Right ventricle myocardium inferior (tissue), 1 donor: ENCODE results near the gene CCDC32. TPM values are rescaled to one million over a fixed set of nuclear protein-coding genes. Genes with fewer than 3 reads are reported as not detected.
A peak's percentile ranks its signal among the peaks of the same experiment; 100 is the strongest.
"Not testable (repeated sequence)": the region's sequence is repeated elsewhere in the genome, so short reads cannot be mapped to it uniquely, and the experiment has no call there.

Source experiments
- ATAC-seq: fragments of 200-7000 bp; cut with Tn5 transposase; one replicate; pipeline ENCODE4 v1.9.1; 2020; ENCODE audit warnings: mild to moderate bottlenecking, moderate library complexity
- DNase-seq: peaks from one replicate; pipeline ENCODE4 v3.0.0; 2021; ENCODE audit errors: missing footprints
- intact Hi-C: fragments of 100-400 bp; cut with DNase I; formaldehyde crosslinking; loops from one replicate; pipeline ENCODE4 v1.11.0; 2022
- long read RNA-seq: library from polyadenylated mRNA; unstranded; transcript quantifications from one replicate; pipeline ENCODE4 v2.0.0, GENCODE V29; 2021
- total RNA-seq: library from RNA; stranded (reverse); fragmentation: NEBNext Ultra II Directional; extraction: Animal tissue kit (Norgen Biotek cat#: 25700); gene quantifications from one replicate; pipeline ENCODE4 v1.2.1, GENCODE V29; 2021
- donor health status: DM: no; HTN: yes; CAD: no; lungs with severe emphysema.

CCDC32 gene, protein sequence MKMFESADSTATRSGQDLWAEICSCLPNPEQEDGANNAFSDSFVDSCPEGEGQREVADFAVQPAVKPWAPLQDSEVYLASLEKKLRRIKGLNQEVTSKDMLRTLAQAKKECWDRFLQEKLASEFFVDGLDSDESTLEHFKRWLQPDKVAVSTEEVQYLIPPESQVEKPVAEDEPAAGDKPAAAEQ
- total RNA-seq = 15.6 TPM
- long read RNA-seq, transcript CCDC32-202 (4 exons, 1,519 nt) = major isoform, 6 of 7 reads
- long read RNA-seq, partial matches to known transcripts = 1 of 7 reads
- long read RNA-seq, other reads (novel, unspliced or antisense) = 0 of 7 reads

DNA sequence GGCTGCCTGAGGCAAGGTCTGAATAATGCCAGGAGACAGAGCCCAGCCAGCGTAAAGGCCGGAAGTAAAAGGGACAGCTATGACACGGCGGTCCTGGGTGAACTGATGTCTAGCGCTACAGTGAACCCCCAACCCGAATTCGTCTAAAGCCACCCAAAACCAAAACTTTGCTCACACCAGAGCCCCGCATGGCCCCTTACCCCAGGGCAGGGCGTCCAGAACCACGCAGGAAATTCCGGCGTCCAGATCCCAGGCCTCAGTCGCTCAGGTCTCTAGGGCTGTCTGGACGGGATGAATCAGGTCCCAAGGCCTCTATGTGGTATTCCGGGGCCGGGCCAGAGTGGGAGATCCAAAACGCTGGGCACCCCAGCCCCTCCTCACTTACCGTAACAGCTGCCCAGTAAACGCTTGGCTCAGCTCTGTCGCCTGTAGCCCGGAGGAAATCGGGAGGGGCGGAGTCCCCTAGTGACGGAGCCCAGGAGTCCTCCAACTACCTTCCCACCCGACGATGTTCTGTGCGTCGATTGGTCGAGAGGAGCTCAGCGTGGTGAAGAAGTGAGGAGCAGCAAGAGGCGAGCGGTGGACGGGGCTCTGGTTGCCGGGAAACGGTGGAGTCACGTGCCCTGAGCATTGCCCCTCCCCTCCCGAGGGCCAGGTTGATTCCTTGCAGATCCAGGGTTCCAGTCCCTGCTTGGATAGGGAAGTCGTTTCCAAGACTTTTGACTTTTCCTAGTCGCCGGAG, at the start of gene CCDC32:
Gene CCDC32 (minus strand): TSS at position 452 of the 742 bp plus-strand sequence. CDS start 2,027 bp downstream, outside the sequence.
- DNase-seq = peak; percentile 99
- ATAC-seq = peak; percentile 99
- intact Hi-C loops = loop anchor here (10.0 kb wide), 1 partner anchor 50 kb away; no protein-coding TSS in a partner anchor

DNA sequence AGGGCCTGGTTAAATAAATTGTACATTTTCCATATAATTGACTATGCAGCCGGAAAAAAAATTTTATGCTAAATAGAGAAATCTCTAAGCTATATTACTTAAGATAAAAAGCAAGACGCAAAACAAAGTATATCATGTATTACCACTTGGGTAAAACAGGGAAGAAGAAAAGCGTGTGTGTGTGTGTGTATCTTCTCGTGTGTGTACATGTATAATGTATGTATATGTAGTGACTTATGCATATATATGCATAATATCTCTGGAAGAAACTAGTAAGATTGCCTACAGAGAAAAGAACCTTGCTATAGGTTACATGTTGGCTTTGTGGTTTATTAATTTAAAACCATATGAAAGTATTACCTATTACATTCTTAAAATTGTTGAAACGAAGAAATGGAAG, 48.2 kb upstream of the CCDC32 start:
- ATAC-seq = no peak
- no peak for DNase-seq
- intact Hi-C loops = no loop called here

DNA sequence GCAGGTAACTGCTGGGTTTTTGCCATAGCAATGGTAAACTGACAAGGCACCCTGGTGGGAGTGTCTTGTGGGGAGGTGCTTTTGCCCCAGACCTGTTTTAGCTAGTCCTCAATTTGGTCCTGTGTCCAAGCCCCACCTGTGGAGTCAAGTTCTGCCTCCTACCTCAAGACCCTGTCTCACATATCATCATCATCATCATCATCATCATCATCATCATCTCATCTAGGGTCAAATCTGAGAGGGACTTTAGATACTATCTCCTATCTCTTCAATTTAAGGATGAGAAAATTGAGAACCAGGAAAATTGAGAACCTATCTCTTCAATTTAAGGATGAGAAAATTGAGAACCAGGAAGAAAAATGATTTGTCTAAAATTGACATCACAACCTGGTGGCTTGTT, 39.1 kb upstream of the CCDC32 start:
- no peak for DNase-seq
- intact Hi-C loops = no loop called here
- no peak for ATAC-seq

DNA sequence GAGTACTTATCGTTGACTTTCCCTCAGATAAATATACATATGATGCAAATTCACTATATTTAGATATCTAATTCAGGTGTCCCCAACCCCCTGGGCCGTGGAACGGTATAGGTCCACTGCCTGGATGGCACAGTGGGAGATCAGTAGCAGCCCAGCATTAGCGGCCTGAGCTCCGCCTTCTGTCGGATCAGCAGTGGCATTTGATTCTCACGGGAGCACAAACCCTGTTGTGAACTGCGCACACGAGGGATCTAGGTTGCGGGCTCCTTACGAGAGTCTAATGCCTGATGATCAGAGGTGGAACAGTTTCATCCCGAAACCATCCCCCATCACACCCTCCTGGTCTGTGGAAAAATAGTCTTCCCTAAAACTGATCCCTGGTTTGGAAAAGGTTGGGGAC, 36.1 kb upstream of the CCDC32 start:
- ATAC-seq = no peak

DNA sequence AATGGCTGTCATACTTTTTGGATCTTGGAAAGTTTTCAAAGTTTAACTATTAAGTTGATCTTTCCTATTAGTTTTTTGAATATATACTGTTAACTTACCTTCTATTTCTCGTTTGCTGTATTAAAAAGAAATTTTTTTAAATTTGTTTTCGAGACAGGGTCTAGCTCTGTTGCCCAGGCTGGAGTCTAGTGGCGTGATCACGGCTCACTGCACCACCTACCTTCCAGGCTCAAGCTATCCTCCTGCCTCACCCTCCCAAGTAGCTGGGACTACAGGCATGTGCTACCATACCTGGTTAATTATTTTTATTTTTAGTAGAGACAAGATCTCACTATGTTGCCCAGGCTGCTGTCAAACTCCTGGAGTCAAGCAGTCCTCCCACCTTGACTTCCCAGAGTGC, 33.8 kb upstream of the CCDC32 start:
- ATAC-seq (no peak), DNase-seq (no peak)
- intact Hi-C loops = no loop called here

More for the DNA sequence above, 36.1 kb upstream of the CCDC32 start:
- intact Hi-C loops = no loop called here
- DNase-seq = no peak

DNA sequence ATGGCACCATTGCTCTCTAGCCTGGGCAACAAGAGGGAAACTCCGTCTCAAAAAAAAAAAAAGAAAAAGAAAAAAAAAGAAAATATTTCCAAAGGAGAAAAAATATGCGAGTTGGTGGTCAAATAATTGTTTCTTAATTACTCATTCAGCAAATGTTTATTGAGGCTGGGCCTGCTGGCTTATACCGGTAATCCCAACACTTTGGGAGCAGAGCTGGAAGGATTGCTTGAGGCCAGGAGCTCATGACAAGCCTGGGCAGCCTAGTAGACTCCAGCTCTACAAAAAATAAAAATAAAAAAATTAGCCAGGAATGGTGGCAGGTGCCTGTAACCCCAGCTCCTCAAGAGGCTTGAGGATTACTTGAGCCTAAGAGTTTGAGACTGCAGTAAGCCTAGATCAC, 33.3 kb upstream of the CCDC32 start:
- intact Hi-C loops = no loop called here
- ATAC-seq = no peak
- no peak for DNase-seq

DNA sequence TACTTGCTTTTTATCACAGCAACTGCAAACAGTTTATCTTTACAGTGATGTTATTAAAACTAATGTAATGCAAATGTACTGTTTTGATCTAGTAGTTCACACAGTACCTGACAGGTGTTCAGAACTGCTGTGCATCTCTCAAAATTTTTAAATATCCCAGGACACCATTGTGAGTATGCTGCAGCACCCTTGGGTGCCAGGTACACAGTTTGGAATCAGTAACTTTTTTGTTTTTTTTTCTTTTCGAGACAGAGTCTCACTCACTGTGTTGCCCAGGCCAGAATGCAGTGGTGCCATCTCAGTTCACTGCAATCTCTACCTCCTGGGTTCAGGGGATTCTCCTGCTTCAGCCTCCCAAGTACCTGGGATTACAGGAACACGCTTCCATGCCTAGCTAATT, 32.2 kb upstream of the CCDC32 start:
- DNase-seq = no peak
- no peak for ATAC-seq
- intact Hi-C loops = no loop called here

DNA sequence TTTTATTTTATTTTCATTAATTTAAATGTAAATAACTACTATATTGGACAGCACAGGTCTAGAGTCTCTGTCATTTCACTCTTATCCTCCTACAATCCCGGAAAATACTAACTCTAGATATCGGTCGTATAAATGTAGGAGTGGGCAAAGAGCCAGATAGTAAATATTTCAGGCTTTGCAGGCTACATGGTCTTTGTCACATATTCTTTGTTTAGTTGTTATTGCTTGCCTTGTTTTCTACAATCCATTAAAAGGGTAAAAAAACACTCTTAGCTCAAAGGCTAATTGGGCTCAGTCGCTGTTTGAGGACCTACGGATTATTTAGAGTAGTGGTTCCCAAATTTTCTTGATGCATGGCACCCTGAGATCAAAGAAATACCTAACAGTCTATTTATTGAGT, 30.9 kb upstream of the CCDC32 start:
- intact Hi-C loops = loop anchor here (2.0 kb wide), 1 partner anchor 299 kb away; the partner anchor contains the start of gene VPS18
- no peak for DNase-seq
- no peak for ATAC-seq

DNA sequence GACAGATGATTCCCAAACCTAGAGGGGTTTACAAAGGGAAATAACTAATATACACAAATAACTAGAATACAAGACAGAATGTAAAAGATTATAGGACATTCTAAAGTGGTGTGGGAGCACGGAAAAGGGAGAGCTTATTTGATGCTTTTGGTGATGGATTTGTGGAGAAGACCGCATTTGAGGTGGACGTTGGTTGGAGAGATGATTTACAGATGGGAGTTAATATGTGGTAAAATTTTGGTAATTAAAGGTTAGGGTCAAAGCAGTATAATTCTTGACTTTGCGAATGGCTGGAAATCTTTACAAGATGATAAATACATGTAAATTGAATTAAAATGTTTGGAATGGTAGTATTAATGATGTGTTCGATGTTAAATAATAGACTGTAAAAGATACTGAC, 30.4 kb upstream of the CCDC32 start:
- DNase-seq = no peak
- ATAC-seq = no peak
- intact Hi-C loops = loop anchor here (2.0 kb wide), 1 partner anchor 300 kb away; the partner anchor contains the start of gene VPS18

DNA sequence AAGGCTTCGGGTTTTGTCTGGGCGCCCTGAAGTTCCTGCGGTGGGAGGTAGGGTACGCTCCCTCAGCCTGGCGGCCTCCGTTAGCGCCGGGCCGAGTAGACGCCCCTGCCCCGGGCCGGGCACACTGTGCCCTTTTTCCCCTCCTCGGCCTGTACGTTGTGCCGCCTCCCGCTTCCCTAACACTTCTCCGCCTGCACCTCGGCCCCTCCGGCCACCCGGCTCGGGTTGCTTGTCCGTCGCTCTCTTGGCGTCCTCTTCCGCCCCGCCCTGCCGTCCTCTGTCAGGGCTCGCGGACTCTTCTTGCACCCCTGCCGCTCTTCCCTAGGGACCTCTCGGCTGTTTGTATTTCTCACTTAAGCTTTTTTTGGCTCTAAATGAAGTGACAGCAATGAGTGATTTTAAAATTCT, 29.6 kb upstream of the CCDC32 start:
- DNase-seq = peak; percentile 82
- peak; percentile 35 for ATAC-seq
- intact Hi-C loops = loop anchor here (2.0 kb wide), 1 partner anchor 300 kb away; the partner anchor contains the start of gene VPS18

DNA sequence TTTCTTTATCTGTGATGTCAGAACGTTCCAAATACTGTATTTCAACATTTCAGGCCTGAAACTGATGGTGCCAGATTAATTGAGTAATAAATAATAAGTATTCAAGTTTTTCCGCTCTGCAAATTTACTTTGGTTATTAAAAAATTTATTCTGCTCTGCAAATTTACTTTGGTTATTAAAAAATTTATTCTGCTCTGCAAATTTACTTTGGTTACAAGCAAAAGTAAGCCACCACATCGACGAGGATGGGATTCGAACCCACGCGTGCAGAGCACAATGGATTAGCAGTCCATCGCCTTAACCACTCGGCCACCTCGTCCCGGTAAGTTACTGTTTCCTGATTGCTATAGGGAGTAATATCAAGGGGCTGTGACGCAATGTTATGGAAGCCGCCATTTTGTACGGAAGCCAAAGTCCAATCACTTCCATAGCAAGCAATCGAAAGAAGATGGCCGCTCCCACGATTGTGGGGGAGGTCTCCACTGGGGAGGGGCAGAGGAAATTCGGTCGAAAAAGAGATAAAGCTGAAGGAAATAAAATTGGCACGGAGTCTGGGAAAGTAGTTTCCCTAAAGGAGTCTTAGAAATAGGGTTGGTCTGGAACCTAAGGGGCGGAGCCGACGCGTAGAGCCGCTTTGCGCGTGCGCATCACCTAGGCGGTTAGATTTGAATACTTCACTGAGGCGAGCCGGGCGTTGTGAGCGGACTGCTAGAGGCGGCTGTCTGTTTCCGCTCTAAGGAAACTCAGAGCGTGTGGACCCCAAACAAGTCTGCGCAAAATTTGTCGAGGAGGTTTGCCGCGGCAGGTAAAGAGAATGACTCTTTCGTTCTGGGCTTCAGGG, 29.0 kb upstream of the CCDC32 start, which contains the start of gene KNL1:
Gene KNL1 (plus strand): TSS at position 662 of the 841 bp plus-strand sequence. CDS start 8,683 bp downstream, outside the sequence.
- intact Hi-C loops = loop anchor here (2.0 kb wide), 1 partner anchor 301 kb away; the partner anchor contains the start of gene VPS18
- DNase-seq (peak; percentile 93), ATAC-seq (peak; percentile 95)

DNA sequence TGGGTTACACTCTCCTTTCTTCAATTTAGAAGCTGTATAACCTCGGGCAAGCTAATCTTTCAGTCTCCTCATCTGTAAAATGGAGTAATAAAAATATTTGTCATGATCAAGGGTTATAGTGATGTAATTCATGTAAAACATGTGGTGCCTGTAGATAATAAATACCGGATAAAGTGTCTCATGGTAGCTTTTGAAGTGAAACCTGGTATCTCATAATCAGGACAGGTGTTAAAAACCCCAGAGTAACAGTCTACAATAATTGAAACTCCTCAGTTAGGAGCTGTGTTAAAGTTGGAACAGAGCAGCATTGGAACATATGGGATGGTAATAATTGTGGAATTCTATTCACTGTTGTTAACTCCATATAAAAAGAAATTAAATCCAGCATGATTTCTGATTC, 28.3 kb upstream of the CCDC32 start:
- no peak for ATAC-seq

DNA sequence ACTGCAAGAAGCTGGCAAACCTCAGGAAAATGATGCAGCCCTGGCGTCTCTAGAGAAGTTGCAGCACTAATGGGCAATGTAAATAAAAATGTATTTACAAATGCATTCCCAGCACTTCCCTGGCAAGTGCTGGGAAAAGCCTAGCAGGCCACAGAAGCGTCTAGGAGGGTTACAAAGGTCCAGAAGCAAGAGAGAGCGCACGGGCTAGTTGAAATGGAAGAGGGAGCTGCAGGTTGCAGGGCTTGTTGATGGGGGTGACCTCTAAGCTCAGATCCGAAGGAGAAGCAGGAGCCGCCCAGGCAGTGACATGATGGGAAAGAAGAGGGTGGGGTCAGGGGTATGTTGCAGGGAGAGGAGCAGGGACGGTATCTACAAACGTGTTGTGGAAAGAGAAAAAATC, 26.5 kb upstream of the CCDC32 start:
- ATAC-seq = no peak
- no peak for DNase-seq
- intact Hi-C loops = no loop called here

More for the DNA sequence above, 28.3 kb upstream of the CCDC32 start:
- no peak for DNase-seq
- intact Hi-C loops = no loop called here

DNA sequence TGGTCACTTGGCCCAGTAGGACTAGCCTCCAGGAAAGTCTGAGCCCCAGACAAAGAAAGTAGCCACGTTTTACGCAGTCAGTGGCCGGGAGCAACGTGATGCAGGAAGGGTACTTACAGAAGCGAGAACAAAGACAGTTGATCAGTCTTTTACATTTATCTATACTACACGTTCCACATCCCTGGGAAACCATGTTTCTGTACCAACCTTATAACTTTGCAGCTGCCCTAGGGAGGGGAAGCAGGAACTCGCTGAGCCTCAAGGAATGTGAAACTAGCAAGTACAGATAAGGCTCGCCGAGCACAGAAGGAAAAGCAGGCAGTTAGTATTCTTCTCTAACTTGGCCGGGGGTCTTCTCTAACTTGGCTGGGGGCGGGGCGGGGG, 25.8 kb upstream of the CCDC32 start:
- DNase-seq (no peak), ATAC-seq (no peak)
- intact Hi-C loops = no loop called here

DNA sequence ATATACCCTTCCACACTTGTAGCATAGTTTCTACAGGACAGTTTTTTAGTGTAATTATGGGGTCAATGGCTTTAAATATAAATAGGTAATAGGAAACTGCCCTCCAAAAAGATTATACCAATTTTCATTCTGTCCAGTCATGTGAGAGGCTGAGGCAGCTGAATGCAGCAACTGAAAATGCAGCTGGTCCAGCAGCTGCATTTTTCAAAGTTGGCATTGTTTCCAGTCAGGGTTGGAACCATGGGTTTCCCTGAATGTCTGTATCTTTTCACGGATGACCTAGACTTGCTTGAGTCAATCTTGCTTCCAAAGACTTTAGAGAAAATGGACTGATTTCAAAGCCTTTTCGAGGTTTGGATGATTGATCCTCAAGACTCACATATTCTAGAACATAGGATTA, 19.3 kb upstream of the CCDC32 start:
- no peak for DNase-seq
- intact Hi-C loops = no loop called here
- no peak for ATAC-seq

DNA sequence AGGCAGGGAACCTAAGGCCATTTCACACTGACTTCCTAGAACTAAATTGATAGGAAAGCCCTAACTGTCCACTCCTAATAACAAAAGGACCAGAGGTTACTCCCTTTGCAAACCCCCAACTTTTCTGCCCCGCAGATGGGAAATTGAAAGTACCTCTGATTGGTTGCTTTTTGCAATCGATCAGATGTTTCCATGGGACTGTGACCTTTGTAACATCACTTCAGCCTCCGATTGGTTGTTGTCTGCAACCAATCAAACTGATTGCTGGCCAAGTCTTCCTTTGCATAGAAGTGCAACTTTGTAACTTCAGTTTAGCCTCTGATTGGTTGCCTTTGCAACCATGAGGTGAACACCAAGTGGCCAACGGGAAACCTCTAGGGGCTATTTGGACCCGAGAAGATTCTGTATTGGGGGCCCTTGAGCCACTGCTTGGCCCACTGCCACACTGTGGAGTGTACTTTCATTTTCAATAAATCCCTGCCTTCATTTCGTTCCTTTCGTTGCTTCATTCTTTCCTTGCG, 17.9 kb upstream of the CCDC32 start:
- no peak for DNase-seq
- ATAC-seq = no peak
- intact Hi-C loops = no loop called here

DNA sequence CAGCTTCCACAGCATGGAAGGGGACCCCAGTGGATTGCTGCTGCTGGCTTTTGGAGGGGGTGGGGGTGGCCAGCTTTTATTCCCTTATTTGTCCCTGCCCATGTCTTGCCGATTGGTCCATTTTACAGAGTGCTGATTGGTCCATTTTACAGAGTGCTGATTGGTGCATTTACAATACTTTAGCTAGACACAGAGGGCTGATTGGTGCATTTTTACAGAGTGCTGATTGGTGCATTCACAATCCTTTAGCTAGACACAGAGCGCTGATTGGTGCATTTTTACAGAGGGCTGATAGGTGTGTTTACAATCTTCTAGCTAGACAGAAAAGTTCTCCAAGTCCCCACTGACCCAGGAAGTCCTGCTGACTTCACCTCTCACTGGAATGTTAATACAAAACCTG, 17.0 kb upstream of the CCDC32 start:
- ATAC-seq, intact Hi-C loops, DNase-seq: not testable (repeated sequence)

DNA sequence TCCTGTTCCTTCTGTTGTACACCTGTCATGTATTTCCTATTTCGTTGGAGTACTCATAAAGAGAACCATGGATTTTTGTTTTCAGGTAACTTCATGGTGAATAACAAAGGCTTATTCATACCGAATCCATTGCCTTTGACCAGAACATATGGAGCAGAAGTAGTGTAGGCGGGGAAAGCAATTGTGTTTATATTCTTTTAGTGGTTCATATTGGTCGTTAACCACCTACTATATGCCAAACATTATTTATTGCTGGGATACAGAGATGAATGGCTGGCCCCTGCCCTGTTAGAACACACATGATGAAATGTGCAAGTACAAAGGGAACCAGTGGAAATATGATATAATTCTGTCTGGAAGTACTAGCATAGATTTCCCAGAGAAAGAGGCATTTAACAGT, 14.1 kb upstream of the CCDC32 start:
- ATAC-seq (no peak), DNase-seq (no peak)
- intact Hi-C loops = no loop called here

DNA sequence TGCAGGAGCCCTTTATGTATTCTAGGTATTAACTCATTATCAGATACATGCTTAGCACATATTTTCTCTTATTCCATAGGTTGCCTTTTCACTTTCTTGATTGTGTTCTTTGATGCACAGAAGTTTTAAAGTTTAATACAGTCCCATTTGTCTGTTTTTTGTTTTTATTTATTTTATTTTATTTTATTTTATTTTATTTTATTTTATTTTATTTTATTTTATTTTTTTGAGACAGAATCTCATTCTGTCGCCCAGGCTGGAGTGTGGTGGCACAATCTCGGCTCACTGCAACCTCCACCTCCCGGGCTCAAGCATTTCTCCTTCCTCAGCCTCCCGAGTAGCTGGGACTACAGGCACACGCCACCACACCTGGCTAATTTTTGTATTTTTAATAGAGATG, 12.1 kb upstream of the CCDC32 start:
- ATAC-seq, intact Hi-C loops, DNase-seq: not testable (repeated sequence)
